ENCODE measurements around the gene TMEM179B.

- no peak for TF ChIP-seq CTCF (conservative IDR thresholded peaks at IDR 0.05 in 1 of 2, IDR thresholded peaks at IDR 0.05 in 1 of 2; ENCODE audit: low read depth in 1 of 2, low read length in 2 of 2)
- no peak for TF ChIP-seq EZH2 (IDR thresholded peaks at IDR 0.05; ENCODE audit: low read length, missing control alignments)
Observed at GRCh38 chr11:62755086-62755615, 32.1 kb upstream of the TMEM179B start.

Measured in fibroblast of lung (primary cell).